Measurements from ENCODE around the gene GRHL1. TPM values are rescaled to one million over a fixed set of nuclear protein-coding genes. Genes with fewer than 3 reads are reported as not detected.

GRHL1 gene
- polyA plus RNA-seq, 1 donor (not counting 4 experiments of a cell fraction or from before 2014, with no cell fraction given) = 7.8 TPM

GRCh38 chr2:10003206-10004125 is 52.0 kb downstream of the GRHL1 start:
- Histone ChIP-seq H3K9me1 (ENCODE audit: control insufficient read depth, extremely low read depth, insufficient read depth, low read length) (no peaks in the 10 kb centered on the region), H3K79me2 (ENCODE audit: control insufficient read depth, insufficient read depth, low read length) (no peaks in the 10 kb centered on the region), H3K9me3 (ENCODE audit: control insufficient read depth, low read depth, low read length) (no peaks in the 10 kb centered on the region), H2AFZ (ENCODE audit: control insufficient read depth, low read length) (no peak overlapping the region), H3K9ac (ENCODE audit: control insufficient read depth, extremely low read depth, insufficient read depth, low read length) (no peak overlapping the region), H3K27ac (ENCODE audit: control insufficient read depth, insufficient read depth, low read length) (no peak overlapping the region), H4K20me1 (ENCODE audit: control insufficient read depth, extremely low read depth, insufficient read depth, low read length) (no peaks in the 10 kb centered on the region), H3K4me1 (ENCODE audit: control insufficient read depth, extremely low read depth, insufficient read depth, low read length) (no peaks in the 10 kb centered on the region), H3K36me3 (ENCODE audit: control insufficient read depth in 2 of 2, extremely low read depth in 1 of 2, insufficient read depth in 2 of 2, low read length in 2 of 2) (no peaks in the 10 kb centered on the region), H3K4me3 (ENCODE audit: control insufficient read depth in 2 of 3, extremely low read depth in 1 of 3, insufficient read depth in 2 of 3, low read depth in 1 of 3, low read length in 3 of 3) (no peak overlapping the region), H3K27me3 (ENCODE audit: control insufficient read depth, extremely low read depth, insufficient read depth, low read length) (no peaks in the 10 kb centered on the region), H3K4me2 (ENCODE audit: control insufficient read depth, extremely low read depth, insufficient read depth, low read depth, low read length) (no peak overlapping the region)
- TF ChIP-seq EZH2 (IDR thresholded peaks at IDR 0.05; ENCODE audit: low read length) (no peak), CTCF (optimal IDR thresholded peaks at IDR 0.05 in 1 of 3, IDR thresholded peaks at IDR 0.05 in 1 of 3, conservative IDR thresholded peaks at IDR 0.05 in 1 of 3; ENCODE audit: extremely low read depth in 1 of 3, insufficient read depth in 2 of 3, low read length in 3 of 3) (no peak)
- no peak for FAIRE-seq
- DNase-seq (ENCODE audit: low read depth, low spot score) = no peak
- dilution Hi-C loops (cut with MboI; ENCODE audit: extremely low pct_ligation_motif_present, low sequenced_read_pairs) = no loop called here

- Histone ChIP-seq H3K4me1 (ENCODE audit: control insufficient read depth, extremely low read depth, insufficient read depth, low read length) (no peaks in the 10 kb centered on the region), H3K4me2 (ENCODE audit: control insufficient read depth, extremely low read depth, insufficient read depth, low read depth, low read length) (no peak overlapping the region), H2AFZ (ENCODE audit: control insufficient read depth, low read length) (no peak overlapping the region), H3K36me3 (ENCODE audit: control insufficient read depth in 2 of 2, extremely low read depth in 1 of 2, insufficient read depth in 2 of 2, low read length in 2 of 2) (no peaks in the 10 kb centered on the region), H3K9ac (ENCODE audit: control insufficient read depth, extremely low read depth, insufficient read depth, low read length) (no peak overlapping the region), H3K27me3 (ENCODE audit: control insufficient read depth, extremely low read depth, insufficient read depth, low read length) (no peaks in the 10 kb centered on the region), H3K9me1 (ENCODE audit: control insufficient read depth, extremely low read depth, insufficient read depth, low read length) (no peaks in the 10 kb centered on the region), H3K27ac (ENCODE audit: control insufficient read depth, insufficient read depth, low read length) (no peak overlapping the region), H3K79me2 (ENCODE audit: control insufficient read depth, insufficient read depth, low read length) (no peaks in the 10 kb centered on the region), H3K9me3 (ENCODE audit: control insufficient read depth, low read depth, low read length) (no peaks in the 10 kb centered on the region), H3K4me3 (ENCODE audit: control insufficient read depth in 2 of 3, extremely low read depth in 1 of 3, insufficient read depth in 2 of 3, low read depth in 1 of 3, low read length in 3 of 3) (no peak overlapping the region), H4K20me1 (ENCODE audit: control insufficient read depth, extremely low read depth, insufficient read depth, low read length) (no peaks in the 10 kb centered on the region)
- TF ChIP-seq CTCF (optimal IDR thresholded peaks at IDR 0.05 in 1 of 3, IDR thresholded peaks at IDR 0.05 in 1 of 3, conservative IDR thresholded peaks at IDR 0.05 in 1 of 3; ENCODE audit: extremely low read depth in 1 of 3, insufficient read depth in 2 of 3, low read length in 3 of 3) (no peak), EZH2 (IDR thresholded peaks at IDR 0.05; ENCODE audit: low read length) (no peak)
- no peak for DNase-seq (ENCODE audit: low read depth, low spot score)
- no peak for FAIRE-seq
- dilution Hi-C loops (cut with MboI; ENCODE audit: extremely low pct_ligation_motif_present, low sequenced_read_pairs) = no loop called here
Observed at GRCh38 chr2:10004401-10004800, 52.9 kb downstream of the GRHL1 start.
